ENCODE results near the gene DOCK2.
"Not testable (repeated sequence)": the region's sequence is repeated elsewhere in the genome, so short reads cannot be mapped to it uniquely, and the experiment has no call there.

DOCK2 gene

DNA sequence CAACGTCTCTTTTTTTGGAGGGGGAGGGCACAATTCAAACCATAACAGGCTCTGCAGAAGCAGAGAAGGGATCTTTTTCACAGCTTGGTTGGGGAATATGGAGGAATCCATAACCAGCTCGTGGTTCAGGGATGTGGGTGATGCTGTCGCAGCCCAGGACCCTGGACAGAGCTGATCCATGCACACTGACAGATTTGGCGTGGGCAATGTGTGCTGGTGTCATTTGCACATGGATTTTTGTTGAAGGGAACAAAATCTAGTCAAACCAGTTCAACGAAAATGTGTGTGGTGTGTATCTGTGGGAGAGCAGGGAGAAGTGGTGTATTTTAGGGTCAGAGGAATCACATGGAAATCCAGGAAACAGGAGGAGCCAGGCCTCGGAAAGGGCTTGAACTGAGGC lies 4.2 kb downstream of the DOCK2 start:
- DNase-seq: peak; percentile 75

GRCh38 chr5:169646856-169647255 lies 9.8 kb downstream of the DOCK2 start:
- no peak for DNase-seq

DNA sequence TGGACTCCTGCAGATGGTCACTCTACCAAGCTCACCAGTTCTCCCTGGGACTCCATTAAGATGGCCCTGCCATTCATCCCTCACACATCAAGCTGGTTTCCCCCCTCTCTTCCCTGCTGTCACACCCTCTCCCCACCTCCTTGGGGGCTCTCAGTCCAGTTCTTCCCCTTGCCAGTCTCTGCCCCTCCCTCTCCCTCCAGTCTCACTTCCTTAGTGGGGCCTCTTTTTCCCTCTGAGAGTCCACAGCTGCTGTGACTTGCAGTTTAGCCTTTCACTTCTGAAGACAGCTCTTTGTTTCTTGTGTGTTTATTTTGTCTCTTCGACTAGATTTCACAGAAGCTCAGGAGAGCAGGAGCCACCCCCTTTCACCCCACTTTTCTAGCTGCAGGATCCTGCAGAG lies 10.5 kb downstream of the DOCK2 start:
- no peak for DNase-seq

- DNase-seq: peak; percentile 61
Measured at GRCh38 chr5:169648725-169649310, 11.7 kb downstream of the DOCK2 start.

DNA sequence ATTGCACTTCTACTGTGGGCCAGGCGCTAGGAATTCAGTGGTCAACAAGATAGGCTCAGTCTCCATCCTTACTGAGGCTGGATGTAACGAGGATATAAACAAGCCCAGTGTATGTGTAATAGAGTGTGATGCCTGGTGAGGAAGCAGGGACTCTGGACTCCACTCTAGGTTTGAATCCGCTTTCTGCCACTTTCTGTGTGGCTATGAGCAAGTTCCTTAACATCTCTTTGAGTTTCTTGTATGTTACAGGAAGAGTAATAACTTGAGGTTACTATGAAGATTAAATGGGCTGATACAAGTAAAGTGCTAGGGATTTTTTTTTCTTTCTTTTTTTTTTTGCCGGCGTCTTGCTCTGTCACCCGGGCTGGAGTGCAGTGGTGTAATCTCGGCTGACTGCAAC lies 12.4 kb downstream of the DOCK2 start:
- no peak for DNase-seq

GRCh38 chr5:169650701-169651331 lies 13.7 kb downstream of the DOCK2 start:
- DNase-seq: no peak

- no peak for DNase-seq
Measured at GRCh38 chr5:169651526-169651925, 14.5 kb downstream of the DOCK2 start.

- no peak for DNase-seq
Measured at GRCh38 chr5:169652057-169652456, 15.0 kb downstream of the DOCK2 start.

DNA sequence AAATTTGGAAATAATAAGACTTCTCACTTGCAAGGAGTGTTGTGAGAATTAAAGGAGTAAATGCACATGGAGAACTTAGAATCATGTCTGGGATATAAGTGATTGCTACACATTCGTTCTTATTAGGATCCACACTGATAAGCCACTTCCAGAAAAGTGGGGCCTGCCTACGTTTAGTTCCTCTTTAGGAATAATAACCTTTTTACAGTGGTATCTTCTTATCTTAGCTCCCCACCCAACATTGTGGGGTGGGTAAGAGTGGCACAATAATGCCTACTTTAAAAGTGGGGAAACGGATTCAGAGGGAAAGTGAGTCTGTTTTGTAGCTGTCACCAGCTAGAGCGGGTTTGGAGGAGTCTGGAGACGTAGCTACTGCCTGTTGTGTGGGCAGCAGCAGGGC lies 16.0 kb downstream of the DOCK2 start:
- DNase-seq: no peak

DNA sequence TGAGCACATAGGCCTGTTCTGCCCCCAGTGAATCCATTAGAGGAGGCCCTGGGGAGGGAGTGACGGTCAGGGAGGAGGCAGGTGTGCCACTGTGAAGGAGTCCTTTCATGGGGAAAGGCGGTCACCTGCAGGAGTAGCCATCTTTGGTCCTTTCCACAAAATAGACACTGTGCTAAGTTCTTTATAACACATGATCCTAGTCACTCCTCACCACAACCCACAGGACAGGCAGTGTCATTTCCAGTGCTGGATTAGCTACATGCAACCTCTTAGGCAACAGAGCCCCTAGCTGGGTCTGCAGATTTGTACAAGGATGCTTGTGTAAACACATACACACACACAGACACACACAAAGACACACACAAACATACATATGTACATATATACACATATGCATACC lies 18.3 kb downstream of the DOCK2 start:
- DNase-seq: no peak

DNA sequence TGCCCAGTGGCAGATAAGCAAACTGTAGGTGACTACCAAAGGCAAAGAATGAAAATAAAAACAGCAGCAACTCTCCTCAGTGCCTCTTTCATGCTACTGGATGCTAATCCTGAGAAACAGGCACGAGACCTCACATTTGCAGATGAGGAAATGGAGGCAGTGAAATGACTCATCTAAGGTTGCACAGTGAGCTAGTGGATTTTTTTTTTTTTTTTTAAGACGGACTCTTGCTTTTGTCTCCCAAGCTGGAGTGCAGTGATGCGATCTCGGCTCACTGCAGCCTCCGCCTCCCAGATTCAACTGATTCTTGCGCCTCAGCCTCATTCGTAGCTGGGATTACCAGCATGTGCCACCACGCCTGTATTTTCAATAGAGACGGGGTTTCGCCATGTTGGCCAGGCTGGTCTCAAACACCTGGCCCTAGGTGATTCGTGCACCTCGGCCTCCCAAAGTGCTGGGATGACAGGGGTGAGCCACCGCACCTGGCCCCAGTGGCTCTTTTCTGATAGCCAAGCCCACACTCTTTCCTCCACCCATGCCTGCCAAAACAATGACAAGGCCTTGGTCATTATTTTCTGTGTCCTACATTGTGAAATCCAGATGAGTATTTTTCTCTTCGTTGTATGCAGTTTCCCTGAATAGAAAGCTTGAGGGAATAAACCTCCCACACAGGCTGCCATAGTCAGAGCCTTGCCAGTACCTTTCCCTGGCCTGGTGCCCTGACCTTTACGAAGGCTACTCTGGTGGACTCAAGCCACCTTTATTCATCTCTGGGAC lies 19.2 kb downstream of the DOCK2 start:
- DNase-seq: peak; percentile 17

- DNase-seq: peak; percentile 7
Measured at GRCh38 chr5:169657127-169657526, 20.1 kb downstream of the DOCK2 start.

- DNase-seq: not testable (repeated sequence)
Measured at GRCh38 chr5:169662451-169662850, 25.4 kb downstream of the DOCK2 start.

DNA sequence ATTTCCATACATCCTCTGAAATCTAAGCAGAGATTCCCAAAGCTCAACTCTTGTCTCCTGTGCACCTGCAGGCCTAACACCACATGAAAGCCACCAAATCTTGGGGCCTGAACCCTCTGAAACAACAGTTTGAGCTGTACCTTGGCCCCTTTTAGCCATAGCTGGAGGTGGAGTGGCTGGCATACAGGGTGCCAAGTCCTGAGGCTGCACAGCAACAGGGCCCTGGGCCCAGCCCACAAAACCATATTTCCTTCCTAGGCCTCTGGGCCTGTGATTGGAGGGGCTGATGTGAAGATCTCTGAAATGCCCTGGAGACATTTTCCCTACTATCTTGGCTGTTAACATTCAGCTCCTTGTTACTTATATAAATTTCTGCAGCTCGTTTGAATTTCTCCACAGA lies 26.5 kb downstream of the DOCK2 start:
- no peak for DNase-seq

- DNase-seq: no peak
Measured at GRCh38 chr5:169666365-169666764, 29.3 kb downstream of the DOCK2 start.

DNA sequence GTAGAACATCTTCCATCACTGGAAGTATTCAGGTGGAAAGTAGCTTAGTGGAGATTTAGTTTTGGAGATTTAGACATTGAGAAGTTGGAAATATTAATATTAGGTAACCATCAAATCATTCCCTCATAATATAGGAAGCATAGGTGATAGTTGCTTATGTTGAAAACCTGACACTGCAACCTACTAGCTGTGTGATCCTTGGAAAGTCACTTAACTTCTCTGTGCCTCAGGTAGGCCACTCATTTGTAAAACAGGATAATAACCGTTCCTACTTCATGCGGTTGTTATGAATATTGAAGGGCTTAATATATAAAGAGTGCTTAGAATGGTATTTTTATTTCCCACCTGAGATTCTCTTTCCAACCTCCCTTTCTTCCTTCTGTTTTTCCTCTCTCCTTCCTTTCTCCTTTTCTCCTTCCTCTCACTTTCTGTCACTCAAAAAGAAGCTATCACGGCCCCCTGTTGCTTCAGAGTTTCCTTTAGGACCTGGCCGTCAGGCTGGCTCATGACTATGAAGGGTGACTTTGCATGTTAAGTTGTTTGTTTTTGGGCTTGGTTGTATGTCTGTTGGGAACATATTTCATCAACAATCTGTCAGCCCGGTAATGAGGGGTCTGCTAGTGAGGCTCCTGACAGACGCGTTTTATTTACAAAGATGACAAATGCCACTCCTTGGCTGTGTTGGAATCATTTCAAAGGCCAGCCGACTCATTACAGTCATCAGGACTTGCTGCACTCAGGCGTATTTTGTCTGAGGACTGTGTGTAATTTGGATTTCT lies 31.0 kb downstream of the DOCK2 start:
- DNase-seq: no peak

DNA sequence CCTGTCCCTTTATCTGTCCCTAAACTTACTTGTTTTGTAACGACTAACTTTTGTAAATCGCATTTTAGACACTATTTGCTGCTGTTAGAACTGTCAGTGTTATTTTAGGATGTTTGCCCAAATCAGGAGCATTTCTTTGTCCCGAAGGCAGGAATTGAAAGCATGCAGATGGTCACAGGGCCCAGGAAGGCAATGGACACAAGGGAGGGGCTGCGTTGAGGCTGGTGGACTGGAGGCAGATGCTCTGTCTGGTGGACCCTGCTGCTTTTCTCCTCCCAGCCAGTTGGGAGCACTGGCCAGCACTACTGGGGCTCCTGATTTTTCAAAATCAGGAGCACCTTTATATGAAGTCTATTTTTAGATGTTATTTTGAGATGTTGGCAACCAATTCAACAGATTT lies 31.7 kb downstream of the DOCK2 start:
- peak; percentile 57 for DNase-seq

GRCh38 chr5:169670769-169671525 lies 33.9 kb downstream of the DOCK2 start:
- DNase-seq: no peak

- DNase-seq: no peak
Measured at GRCh38 chr5:169682026-169682425, 45.0 kb downstream of the DOCK2 start.

GRCh38 chr5:169686137-169686536 lies 49.1 kb downstream of the DOCK2 start:
- no peak for DNase-seq

GRCh38 chr5:169688106-169688505 lies 51.0 kb downstream of the DOCK2 start:
- DNase-seq: no peak

GRCh38 chr5:169691471-169691870 lies 54.4 kb downstream of the DOCK2 start:
- DNase-seq: no peak

All from islet precursor cell (in vitro differentiated cells).